K562 (cell line): ENCODE measurements around the gene CRNKL1. TPM values are rescaled to one million over a fixed set of nuclear protein-coding genes. Genes with fewer than 3 reads are reported as not detected.

Experiments
- ATAC-seq: fragments of 200-7000 bp; cut with Tn5 transposase; 3 replicates; pipeline ENCODE4 v1.9.1; 2020; ENCODE audit warnings: moderate library complexity
- BruUV-seq: library from RNA; stranded (reverse); fragments of 400-500 nt; replicated peaks from 2 replicates; lab custom pipeline; 2021; lab: Mats Ljungman, UMichigan
- CTCF ChIA-PET: fragments of 300-600 bp; formaldehyde crosslinking; extraction: SDS; loops from one replicate; lab custom pipeline; 2021; ENCODE audit warnings: low intra/inter-chr PET ratio; lab: Yijun Ruan, JAX
- POLR2A ChIA-PET: fragments of 300-600, 350-650 bp; sonication (Branson Sonifier 250); formaldehyde crosslinking; extraction: SDS; loops from one replicate; lab custom pipeline; 2021; ENCODE audit warnings: antibody characterized with exemption, inconsistent platforms; lab: Yijun Ruan, JAX
- DNase-seq, 4 experiments: peaks; one replicate each; pipeline versions ENCODE4 v3.0.0 to v3.0.0-alpha.2; 2011 to 2018; ENCODE audit warnings: low spot score in 3 of 4, mixed read lengths in 3 of 4; ENCODE audit errors: extremely low read depth in 1 of 4
- FAIRE-seq: peaks from 2 replicates; lab custom pipeline; 2011; peaks lifted over from hg19 to GRCh38; lab: Jason Lieb, UNC
- H2AFZ ChIP-seq: 2 replicates; pipeline ENCODE4 v1.6.0; 2011; ENCODE audit warnings: low read depth, low read length, control low read depth, inconsistent platforms
- H3K27ac ChIP-seq: fragments of 200-600 bp; 3 replicates; pipeline ENCODE4 v1.8.0; 2011; ENCODE audit warnings: low read depth, mild to moderate bottlenecking, control low read depth, inconsistent platforms, low read length, moderate library complexity, mixed read lengths; ENCODE audit errors: extremely low read depth
- H3K27me3 ChIP-seq, 2 experiments: fragments of 300-600 bp in 1 of 2; 2 replicates in 1 of 2; 3 replicates in 1 of 2; pipeline versions ENCODE4 v1.6.0 to v1.8.0; 2011; ENCODE audit warnings: inconsistent platforms in 2 of 2, low read length in 2 of 2, mild to moderate bottlenecking in 1 of 2, mixed read lengths in 1 of 2, moderate library complexity in 1 of 2; ENCODE audit not compliant: control insufficient read depth in 2 of 2, insufficient read depth in 2 of 2
- H3K36me3 ChIP-seq: fragments of 300-600 bp; 3 replicates; pipeline ENCODE4 v1.8.0; 2011; ENCODE audit warnings: mild to moderate bottlenecking, low read length, inconsistent platforms; ENCODE audit not compliant: control insufficient read depth, insufficient read depth
- H3K4me1 ChIP-seq, 2 experiments: fragments of 200-600 bp in 1 of 2; replicated peaks in 1 of 2; 2 replicates in 1 of 2; 3 replicates in 1 of 2; pipeline versions ENCODE4 v1.5.1 to v1.8.0; 2011; ENCODE audit warnings: inconsistent platforms in 2 of 2, low read length in 2 of 2, mild to moderate bottlenecking in 1 of 2, mixed read lengths in 1 of 2, moderate library complexity in 1 of 2; ENCODE audit not compliant: control insufficient read depth in 2 of 2, insufficient read depth in 2 of 2
- H3K4me2 ChIP-seq: 2 replicates; pipeline ENCODE4 v1.6.1; 2011; ENCODE audit warnings: low read length, control low read depth, inconsistent platforms, mixed read lengths; ENCODE audit not compliant: insufficient read depth
- H3K4me3 ChIP-seq: fragments of 200-600 bp; sonication (generic), shearing (Covaris generic); 2 replicates; pipeline ENCODE4 v1.5.1; 2016; ENCODE audit warnings: control low read depth, inconsistent platforms
- H3K79me2 ChIP-seq: fragments of 200-600 bp; 3 replicates; pipeline ENCODE4 v1.8.0; 2011; ENCODE audit warnings: low read length, inconsistent platforms; ENCODE audit not compliant: control insufficient read depth, insufficient read depth
- H3K9ac ChIP-seq, 2 experiments: 2 replicates each; pipeline versions ENCODE4 v1.6.0 to v1.6.1; 2011; ENCODE audit warnings: low read depth in 2 of 2, low read length in 2 of 2, control low read depth in 1 of 2, inconsistent platforms in 1 of 2, mild to moderate bottlenecking in 1 of 2, mixed read lengths in 1 of 2; ENCODE audit not compliant: insufficient read depth in 1 of 2
- H3K9me1 ChIP-seq: one replicate; pipeline ENCODE4 v1.6.0; 2011; ENCODE audit warnings: inconsistent platforms, mild to moderate bottlenecking, low read length, moderate library complexity; ENCODE audit not compliant: control insufficient read depth, insufficient read depth
- H3K9me3 ChIP-seq: replicated peaks from 2 replicates; pipeline ENCODE4 v1.5.1; 2011; ENCODE audit warnings: low read depth, low read length, inconsistent platforms; ENCODE audit not compliant: control insufficient read depth, insufficient read depth
- H4K20me1 ChIP-seq: replicated peaks from 2 replicates; pipeline ENCODE4 v1.6.1; 2011; ENCODE audit warnings: low read length, inconsistent platforms, mixed read lengths; ENCODE audit not compliant: control insufficient read depth, insufficient read depth
- CBFA2T2 ChIP-seq: fragments of 450-650 bp; conservative IDR thresholded peaks from 2 replicates; pipeline ENCODE4 v1.6.1; 2017; ENCODE audit warnings: mild to moderate bottlenecking
- JUNB ChIP-seq: fragments of 450-650 bp; formaldehyde crosslinking; conservative IDR thresholded peaks from 2 replicates; pipeline ENCODE4 v1.4.0; 2020; ENCODE audit warnings: mild to moderate bottlenecking
- MEIS2 ChIP-seq: fragments of 450-650 bp; IDR thresholded peaks from 2 replicates; pipeline ENCODE4 v1.6.1; 2014; ENCODE audit warnings: mild to moderate bottlenecking; ENCODE audit not compliant: partially characterized antibody
- SMAD4 ChIP-seq: fragments of 250-450 bp; sonication (Bioruptor Pico); conservative IDR thresholded peaks from 2 replicates; pipeline ENCODE4 v1.8.0; 2021; ENCODE audit warnings: inconsistent platforms, mild to moderate bottlenecking, moderate library complexity
- STAG1 ChIP-seq: sonication (generic); formaldehyde crosslinking; IDR thresholded peaks from 2 replicates; pipeline ENCODE4 v1.5.0; 2020; ENCODE audit warnings: missing genetic modification reagents, borderline replicate concordance
- TCF3 ChIP-seq: sonication (generic); formaldehyde crosslinking; IDR thresholded peaks from 2 replicates; pipeline ENCODE4 v1.4.0; 2020; ENCODE audit warnings: mild to moderate bottlenecking, missing genetic modification reagents
- ZNF316 ChIP-seq: fragments of 450-650 bp; IDR thresholded peaks from 2 replicates; pipeline ENCODE4 v1.6.1; 2016
- WGBS: fragments of 100-300 bp; shearing (Covaris generic); methylation state at CpG from one replicate; pipeline ENCODE4 v1.1.6; 2016; ENCODE audit warnings: low coverage, mixed read lengths; ENCODE audit not compliant: insufficient coverage; ENCODE audit errors: missing lambda C conversion rate; 5-methylcytosine and 5-hydroxymethylcytosine counted together
- in situ Hi-C: fragments of 300-500 bp; cut with MboI; formaldehyde crosslinking; loops from 4 replicates; pipeline ENCODE4 v1.15.0; 2018; ENCODE audit warnings: inconsistent platforms, mixed read lengths
- intact Hi-C: fragments of 100-400 bp; cut with micrococcal nuclease; formaldehyde crosslinking; loops from 2 replicates; pipeline ENCODE4 v1.14.2; 2022
- polyA plus RNA-seq, 8 experiments: library from polyadenylated mRNA; depleted of rRNA in 4 of 8; stranded (reverse) in 5 of 8; unstranded in 3 of 8; fragments of >200 nt; fragmentation: Nextera tagmentation in 2 of 8; fragmentation: Illumina TruSeq in 1 of 8; extraction: Ambion mirVana in 2 of 8; extraction: Trizol in 1 of 8; gene quantifications; 2 replicates each; pipeline versions ENCODE4 v1.2.1 to v1.2.3, GENCODE V29; 2011 to 2014; ENCODE audit warnings: inconsistent platforms in 1 of 8, missing spikeins in 1 of 8
- total RNA-seq, 7 experiments: library from RNA; depleted of rRNA in 6 of 7; stranded (reverse); fragments of >200 nt in 6 of 7; fragmentation: Illumina TruSeq in 2 of 7; extraction: Trizol in 2 of 7; gene quantifications; 2 replicates each; pipeline versions ENCODE4 v1.2.1 to v1.2.3, GENCODE V29; 2011 to 2021; ENCODE audit warnings: low replicate concordance in 1 of 7

The CRNKL1 gene
- total and polyA plus RNA-seq, 9 of the 15 experiments (the other 6 are each of a cell fraction or from before 2014, with no cell fraction given) = 8.1 to 17.0 (median 11.7) TPM

DNA sequence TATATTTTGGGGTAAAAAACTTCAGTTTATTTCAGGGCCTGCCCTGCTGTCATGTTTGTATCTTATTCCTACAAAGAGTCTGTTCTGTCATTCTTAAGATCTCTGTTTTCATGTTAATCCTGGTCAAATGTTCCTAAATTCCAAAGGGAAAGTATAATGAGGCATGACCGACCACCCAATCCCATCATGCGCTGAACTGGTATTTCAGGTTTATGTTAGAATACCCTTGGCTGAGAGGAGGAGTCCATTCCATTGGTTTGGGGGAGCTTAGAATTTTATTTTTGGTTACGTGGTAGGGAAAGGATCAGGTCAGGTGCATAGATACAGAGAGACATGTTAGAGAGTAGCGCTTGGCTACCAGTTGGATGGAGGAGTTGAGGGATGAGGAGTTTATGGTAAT, 25.8 kb upstream of the CRNKL1 start:
- H3K27ac ChIP-seq = no peak overlapping the region
- TF ChIP-seq SMAD4 (CRISPR knock-in tag) = no peak
- TF ChIP-seq STAG1 (CRISPR knock-in tag) = no peak
- TF ChIP-seq TCF3 (CRISPR knock-in tag) = no peak
- TF ChIP-seq ZNF316 = no peak
- TF ChIP-seq CBFA2T2 = no peak
- intact Hi-C loops = no loop called here
- WGBS = 18% methylated on average over 4 of the region's 4 CpGs
- H3K27me3 ChIP-seq = peaks cover 0 to 4% of the 10 kb centered on the region in 2 experiments; a peak in 3 of 5 replicates
- FAIRE-seq = no peak
- ChIA-PET POLR2A (no interaction called here), CTCF (no interaction called here)
- no peaks in the 10 kb centered on the region for H3K9me3 ChIP-seq
- no peak overlapping the region for H3K4me3 ChIP-seq
- no peaks in the 10 kb centered on the region for H3K9me1 ChIP-seq
- in situ Hi-C loops = loop anchor here (25.0 kb wide), 2 partner anchors 484 to 734 kb away; no protein-coding TSS in a partner anchor
- no peaks in the 10 kb centered on the region for H3K4me1 ChIP-seq
- no peaks in the 10 kb centered on the region for H4K20me1 ChIP-seq
- no peaks in the 10 kb centered on the region for H3K79me2 ChIP-seq
- DNase-seq = no peak
- no peak for ATAC-seq
- no peak overlapping the region for H2AFZ ChIP-seq
- no TSS peak for BruUV-seq
- H3K4me2 ChIP-seq = no peak overlapping the region
- no peak overlapping the region for H3K9ac ChIP-seq
- no peaks in the 10 kb centered on the region for H3K36me3 ChIP-seq

DNA sequence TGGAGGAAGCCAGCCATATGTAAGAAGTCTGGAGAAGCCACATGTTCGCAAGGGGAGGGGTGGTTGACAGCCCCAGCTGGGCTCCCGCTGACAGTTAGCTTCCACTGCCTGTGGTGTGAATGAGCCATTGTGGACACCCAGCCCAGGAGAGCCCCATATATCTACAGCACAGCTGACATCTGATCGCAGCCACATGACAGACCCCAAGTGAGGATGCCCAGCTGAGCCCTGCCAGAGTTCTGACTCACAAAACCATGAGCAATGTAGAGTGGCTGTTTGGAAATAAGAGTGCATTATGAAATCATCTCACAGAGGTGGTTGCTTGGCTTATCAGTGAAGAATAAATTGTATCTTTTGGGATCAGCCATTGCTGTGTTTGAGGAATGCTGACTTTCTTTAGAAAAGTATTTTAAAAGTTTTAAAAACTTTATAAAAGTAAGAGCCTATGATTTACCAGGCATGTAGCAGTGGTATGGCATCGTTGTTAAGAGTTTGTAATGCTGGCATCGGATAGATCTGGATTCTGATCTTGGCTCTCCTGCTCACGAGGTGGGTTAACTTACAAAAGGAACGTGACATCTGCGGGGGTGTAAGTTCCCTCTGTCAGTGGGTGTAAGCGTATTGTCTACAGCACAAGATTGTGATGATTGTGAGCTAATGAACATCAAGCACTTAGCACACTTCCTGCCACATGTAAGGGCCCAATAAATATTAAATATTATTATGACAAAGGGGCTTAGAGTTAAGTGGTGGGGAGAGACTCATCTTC, 24.2 kb upstream of the CRNKL1 start:
- no peaks in the 10 kb centered on the region for H3K36me3 ChIP-seq
- TF ChIP-seq JUNB (CRISPR knock-in tag) (no peak), MEIS2 (no peak)
- no peak overlapping the region for H3K9ac ChIP-seq
- DNase-seq (no peak), ATAC-seq (no peak), FAIRE-seq (no peak)
- H3K79me2 ChIP-seq = no peaks in the 10 kb centered on the region
- no peak overlapping the region for H2AFZ ChIP-seq
- H3K4me1 ChIP-seq = no peaks in the 10 kb centered on the region
- H3K9me1 ChIP-seq = no peaks in the 10 kb centered on the region
- BruUV-seq = no TSS peak
- in situ Hi-C loops = loop anchor here (25.0 kb wide), 2 partner anchors 486 to 736 kb away; no protein-coding TSS in a partner anchor
- no peaks in the 10 kb centered on the region for H3K9me3 ChIP-seq
- CTCF ChIA-PET = no interaction called here
- WGBS = 0% methylated on average over 9 of the region's 9 CpGs
- POLR2A ChIA-PET = interaction anchor here (0.6 kb wide), 1 partner anchor 57 kb away, joined by 4 read pairs; no protein-coding TSS in a partner anchor
- H3K27me3 ChIP-seq = peaks cover 0 to 4% of the 10 kb centered on the region in 2 experiments; a peak in 3 of 5 replicates
- H3K4me3 ChIP-seq = no peak overlapping the region
- H3K27ac ChIP-seq = no peak overlapping the region
- H4K20me1 ChIP-seq = no peaks in the 10 kb centered on the region
- intact Hi-C loops = no loop called here
- H3K4me2 ChIP-seq = no peak overlapping the region
